Activated T-cell treated with anti-CD3 and anti-CD28 coated beads, Interleukin-2, amount 50 U/mL, for 72 hours (primary cell): ENCODE results near the gene TNNT2. TPM values are rescaled to one million over a fixed set of nuclear protein-coding genes. Genes with fewer than 3 reads are reported as not detected.
A peak's percentile ranks its signal among the peaks of the same experiment; 100 is the strongest.

ENCODE experiments used
- ATAC-seq, 2 donors: fragments of 150-1000 bp; cut with Tn5 transposase; replicated peaks in 1 of 2; 2 replicates each; pipeline ENCODE4 v1.10.0; 2021; ENCODE audit warnings: moderate library complexity in 2 of 2, mild to moderate bottlenecking in 1 of 2
- DNase-seq, 2 donors: peaks; one replicate each; pipeline ENCODE4 v3.0.0; 2021 to 2022; ENCODE audit warnings: mixed read lengths in 1 of 2
- H3K27ac Mint-ChIP-seq: one replicate; pipeline ENCODE4 v1.8.0; 2022; ENCODE audit warnings: mild to moderate bottlenecking, moderate library complexity, mixed read lengths
- H3K27me3 Mint-ChIP-seq: one replicate; pipeline ENCODE4 v1.8.0; 2022; ENCODE audit warnings: low read depth, mixed read lengths
- H3K36me3 Mint-ChIP-seq, 2 donors: one replicate each; pipeline ENCODE4 v1.8.0; 2022; ENCODE audit warnings: mixed read lengths in 2 of 2, mild to moderate bottlenecking in 1 of 2; ENCODE audit not compliant: insufficient read depth in 2 of 2
- H3K4me1 Mint-ChIP-seq: one replicate; pipeline ENCODE4 v1.8.0; 2022; ENCODE audit warnings: low read depth, mixed read lengths
- H3K4me3 Mint-ChIP-seq, 2 donors: one replicate each; pipeline ENCODE4 v1.8.0; 2022; ENCODE audit warnings: mild to moderate bottlenecking in 2 of 2, mixed read lengths in 2 of 2, moderate library complexity in 2 of 2
- H3K9me3 Mint-ChIP-seq, 2 donors: one replicate each; pipeline ENCODE4 v1.8.0; 2022; ENCODE audit warnings: mixed read lengths in 2 of 2
- total RNA-seq, 2 donors: library from RNA; stranded (reverse); gene quantifications; one replicate each; pipeline ENCODE4 v1.2.3, GENCODE V29; 2022

Gene TNNT2
- total RNA-seq, 2 donors from 2014 or later: not detected

GRCh38 chr1:201316556-201316955, 60.9 kb downstream of the TNNT2 start:
- no peak for ATAC-seq
- Mint-ChIP-seq H3K27ac (no peak overlapping the region), H3K9me3 (no peaks in the 10 kb centered on the region), H3K27me3 (peaks cover 5% of the 10 kb centered on the region), H3K4me1 (no peaks in the 10 kb centered on the region), H3K4me3 (no peak overlapping the region), H3K36me3 (no peaks in the 10 kb centered on the region)
- no peak for DNase-seq

- Mint-ChIP-seq H3K27ac (no peak overlapping the region), H3K27me3 (peaks cover 23% of the 10 kb centered on the region), H3K4me3 (no peak overlapping the region), H3K9me3 (no peaks in the 10 kb centered on the region), H3K36me3 (no peaks in the 10 kb centered on the region), H3K4me1 (no peaks in the 10 kb centered on the region)
- ATAC-seq (no peak), DNase-seq (no peak)
These were observed 64.4 kb downstream of the TNNT2 start for GRCh38 chr1:201313086-201313485.

GRCh38 chr1:201312298-201312697, 65.2 kb downstream of the TNNT2 start:
- H3K4me3 Mint-ChIP-seq: no peak overlapping the region
- H3K9me3 Mint-ChIP-seq: no peaks in the 10 kb centered on the region
- no peak overlapping the region for H3K27ac Mint-ChIP-seq
- no peak for ATAC-seq
- DNase-seq: no peak
- peaks cover 25% of the 10 kb centered on the region for H3K27me3 Mint-ChIP-seq
- H3K4me1 Mint-ChIP-seq: no peaks in the 10 kb centered on the region
- no peaks in the 10 kb centered on the region for H3K36me3 Mint-ChIP-seq

GRCh38 chr1:201311356-201312011, 66.0 kb downstream of the TNNT2 start:
- Mint-ChIP-seq H3K4me3 (no peak overlapping the region), H3K4me1 (no peaks in the 10 kb centered on the region), H3K36me3 (no peaks in the 10 kb centered on the region), H3K27ac (no peak overlapping the region), H3K9me3 (no peaks in the 10 kb centered on the region), H3K27me3 (peaks cover 25% of the 10 kb centered on the region)
- peak in 1 of 2 donors; percentile 53 for ATAC-seq
- DNase-seq: peak in 1 of 2 donors; percentile 5

- no peak for DNase-seq
- ATAC-seq: no peak
These were observed 66.5 kb downstream of the TNNT2 start for GRCh38 chr1:201310986-201311355.

GRCh38 chr1:201310251-201310985, 67.1 kb downstream of the TNNT2 start:
- DNase-seq: no peak
- Mint-ChIP-seq H3K4me3 (no peak overlapping the region), H3K27me3 (peaks cover 25% of the 10 kb centered on the region), H3K36me3 (no peaks in the 10 kb centered on the region), H3K9me3 (no peaks in the 10 kb centered on the region), H3K27ac (no peak overlapping the region), H3K4me1 (no peaks in the 10 kb centered on the region)
- ATAC-seq: no peak

More at GRCh38 chr1:201310986-201311355, 66.5 kb downstream of the TNNT2 start:
- H3K9me3 Mint-ChIP-seq: no peaks in the 10 kb centered on the region
- no peak overlapping the region for H3K4me3 Mint-ChIP-seq
- no peaks in the 10 kb centered on the region for H3K36me3 Mint-ChIP-seq
- H3K27ac Mint-ChIP-seq: no peak overlapping the region
- H3K27me3 Mint-ChIP-seq: peaks cover 25% of the 10 kb centered on the region
- no peaks in the 10 kb centered on the region for H3K4me1 Mint-ChIP-seq

GRCh38 chr1:201309416-201309815, 68.1 kb downstream of the TNNT2 start:
- Mint-ChIP-seq H3K27me3 (peaks cover 25% of the 10 kb centered on the region), H3K36me3 (no peaks in the 10 kb centered on the region), H3K4me3 (no peak overlapping the region), H3K9me3 (no peaks in the 10 kb centered on the region), H3K27ac (no peak overlapping the region), H3K4me1 (no peaks in the 10 kb centered on the region)
- ATAC-seq: no peak
- DNase-seq: peak in 1 of 2 donors; percentile 6

Other genes with a start within 250 kb of the TNNT2 start
- gene TMEM9, start 223.2 kb downstream of the TNNT2 start, total RNA-seq: 10 to 100 TPM; 25.8 to 30.2 TPM
- under 1 TPM; 0.02 to 0.46 TPM for gene IGFN1, start 186.9 kb downstream of the TNNT2 start, total RNA-seq
- gene PKP1, start 94.2 kb downstream of the TNNT2 start, total RNA-seq: not detected
- gene LAD1, start 21.6 kb upstream of the TNNT2 start, total RNA-seq: not detected
- gene TNNI1, start 44.0 kb upstream of the TNNT2 start, total RNA-seq: not detected
- gene PHLDA3, start 91.5 kb upstream of the TNNT2 start, total RNA-seq: 10 to 100 TPM; 10.7 to 25.6 TPM
- 10 to 100 TPM; 44.7 to 52.6 TPM for gene CSRP1, start 129.4 kb upstream of the TNNT2 start, total RNA-seq
- gene NAV1, start 161.4 kb upstream of the TNNT2 start, total RNA-seq: 1 to 10 TPM; 6.2 to 6.3 TPM